ENCODE data around the gene ARHGAP8.
"Not testable (repeated sequence)": the region's sequence is repeated elsewhere in the genome, so short reads cannot be mapped to it uniquely, and the experiment has no call there.

The ARHGAP8 gene

GRCh38 chr22:44741929-44742328 lies 10.4 kb upstream of the ARHGAP8 start:
- DNase-seq, result no peak

GRCh38 chr22:44743247-44743646 lies 9.1 kb upstream of the ARHGAP8 start:
- DNase-seq, result no peak

DNA sequence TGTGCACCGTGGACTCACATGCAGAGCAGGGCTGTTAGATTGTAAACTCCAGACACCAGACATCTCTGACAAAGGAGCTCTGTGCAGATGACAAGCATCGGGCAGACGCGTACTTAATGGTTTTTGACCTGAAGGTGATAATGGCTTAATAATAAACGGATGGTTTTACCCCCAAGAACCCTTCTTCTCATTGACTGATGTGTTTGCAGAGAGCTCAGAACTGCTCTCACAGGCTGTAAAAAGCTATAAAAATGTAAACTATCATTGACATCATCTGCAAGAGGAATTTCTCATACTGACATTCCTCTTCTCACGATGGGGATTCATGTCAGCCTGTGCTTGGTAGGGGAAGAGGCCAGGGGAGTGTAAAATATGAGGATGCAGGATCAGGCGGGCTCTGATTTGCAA lies 8.6 kb upstream of the ARHGAP8 start:
- DNase-seq, result no peak

- DNase-seq, result no peak
Observed at GRCh38 chr22:44745853-44746789, 6.3 kb upstream of the ARHGAP8 start.

DNA sequence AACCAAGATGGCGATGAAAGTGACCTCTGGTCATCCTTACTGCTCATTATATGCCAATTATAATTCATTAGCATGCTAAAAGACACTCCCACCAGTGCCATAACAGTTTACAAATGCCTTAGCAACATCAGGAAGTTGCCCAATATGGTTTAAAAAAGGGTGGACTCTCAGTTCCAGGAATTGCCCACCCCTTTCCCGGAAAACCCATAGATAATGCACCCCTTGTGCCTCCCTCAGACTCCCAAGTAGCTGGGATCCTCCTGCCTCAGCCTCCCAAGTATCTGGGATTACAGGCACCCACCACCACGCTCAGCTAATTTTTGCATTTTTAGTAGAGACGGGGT lies 4.6 kb upstream of the ARHGAP8 start:
- DNase-seq, result not testable (repeated sequence)

- no peak for DNase-seq
Observed at GRCh38 chr22:44748524-44748923, 3.9 kb upstream of the ARHGAP8 start.

DNA sequence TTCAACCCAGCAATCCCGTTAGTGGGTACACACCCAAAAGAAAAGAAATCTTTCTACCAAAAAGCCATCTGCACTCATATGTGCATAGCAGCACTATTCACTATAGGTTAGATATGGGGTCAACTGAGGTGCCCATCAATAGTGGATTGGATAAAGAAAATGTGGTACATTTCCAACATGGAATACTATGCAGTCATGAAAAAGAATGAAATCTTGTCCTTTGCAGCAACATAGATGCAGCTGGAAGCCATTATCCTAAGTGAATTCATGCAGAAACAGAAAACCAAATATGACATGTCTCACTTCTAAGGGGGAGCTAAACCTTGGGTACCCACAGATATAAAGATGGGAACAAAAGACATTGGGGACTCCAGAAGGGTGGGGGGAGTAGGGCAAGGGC lies 1.9 kb upstream of the ARHGAP8 start:
- DNase-seq, result no peak

GRCh38 chr22:44753189-44754042 lies 1.0 kb downstream of the ARHGAP8 start:
- no peak for DNase-seq

- DNase-seq, result no peak
Observed at GRCh38 chr22:44754998-44755397, 2.6 kb downstream of the ARHGAP8 start.

- DNase-seq, result no peak
Observed at GRCh38 chr22:44755417-44755816, 3.0 kb downstream of the ARHGAP8 start.

DNA sequence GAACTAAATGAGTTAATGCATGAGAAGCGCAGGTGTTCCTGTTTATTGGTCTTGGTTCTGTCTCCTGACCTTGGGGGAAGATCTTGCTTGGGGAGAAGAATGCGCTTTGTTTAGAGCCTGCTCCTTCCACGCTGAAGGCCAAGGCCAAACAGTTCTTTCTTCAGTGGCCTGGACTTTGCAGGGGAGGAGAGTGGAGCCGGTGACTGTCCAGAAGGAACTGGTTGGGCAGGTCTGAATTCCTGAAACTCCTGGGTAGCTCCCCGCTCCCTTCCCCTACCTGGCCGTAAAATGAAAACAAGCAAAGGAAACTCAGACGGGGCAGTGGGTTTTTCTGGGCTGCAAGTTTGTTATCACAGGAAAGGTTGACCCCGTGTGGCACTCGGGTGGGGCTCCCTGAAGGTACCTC lies 3.6 kb downstream of the ARHGAP8 start:
- no peak for DNase-seq

GRCh38 chr22:44758344-44758973 lies 6.1 kb downstream of the ARHGAP8 start:
- no peak for DNase-seq

DNA sequence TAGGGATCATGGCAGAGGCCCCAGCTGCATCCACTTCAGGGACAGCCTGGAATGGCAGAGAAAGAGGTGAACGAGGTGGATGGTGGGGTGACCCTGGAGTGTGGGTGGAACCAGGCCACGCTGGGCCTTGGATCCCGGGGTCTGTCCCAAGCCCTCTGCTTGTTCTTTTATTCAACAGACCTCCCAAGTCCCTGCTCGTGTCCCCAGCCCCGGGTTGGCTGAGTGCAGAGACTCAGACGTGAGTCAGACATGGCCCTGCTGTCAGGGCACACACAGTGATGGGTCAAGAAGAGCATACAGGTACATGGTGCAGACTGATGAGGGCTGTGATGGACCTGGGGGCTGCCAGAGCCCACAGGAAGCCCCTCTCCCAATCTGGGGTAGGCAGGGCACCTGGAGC lies 6.6 kb downstream of the ARHGAP8 start:
- no peak for DNase-seq

DNA sequence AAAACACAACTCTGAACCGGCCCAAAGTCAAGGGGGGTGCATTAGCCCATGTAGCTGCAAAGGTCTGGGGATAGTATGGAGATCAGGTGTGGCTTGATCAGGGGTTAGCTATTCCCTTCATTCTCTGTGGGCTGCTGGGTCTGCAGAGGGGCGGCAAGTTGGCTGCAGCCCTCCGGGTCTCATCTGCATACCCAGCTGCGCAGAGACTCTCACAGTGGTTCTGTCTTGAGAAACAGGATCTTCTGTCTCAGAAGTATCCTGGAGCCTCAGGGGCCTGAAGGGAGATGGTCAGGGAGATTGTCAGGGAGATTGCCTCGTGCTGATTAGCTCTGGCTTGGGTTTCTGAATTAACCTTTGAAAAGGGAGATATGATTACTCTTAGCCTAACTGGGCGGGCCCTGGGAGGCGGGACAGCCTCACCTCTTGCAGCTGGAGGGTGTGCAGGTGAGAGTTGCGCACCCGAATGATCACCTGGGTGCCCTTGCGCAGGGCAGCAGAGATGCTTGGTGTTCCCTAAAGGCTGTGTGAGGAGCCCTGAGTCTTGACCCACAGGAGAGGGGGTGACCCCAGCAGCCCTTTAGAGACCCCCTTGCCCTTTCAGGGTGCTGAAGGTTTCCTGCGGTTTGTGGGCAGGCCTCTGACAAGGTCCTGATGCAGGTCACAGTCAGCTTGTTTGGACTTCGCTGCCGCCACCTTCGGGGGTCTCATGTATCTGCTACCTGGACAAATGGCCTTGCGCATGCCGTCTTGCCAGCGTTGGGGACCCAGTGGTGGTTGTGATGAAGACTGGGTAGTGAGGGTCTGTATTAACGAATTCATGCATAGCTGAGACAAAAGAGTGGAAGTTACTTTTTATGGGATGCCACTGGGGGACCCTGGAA lies 7.3 kb downstream of the ARHGAP8 start:
- no peak for DNase-seq

DNA sequence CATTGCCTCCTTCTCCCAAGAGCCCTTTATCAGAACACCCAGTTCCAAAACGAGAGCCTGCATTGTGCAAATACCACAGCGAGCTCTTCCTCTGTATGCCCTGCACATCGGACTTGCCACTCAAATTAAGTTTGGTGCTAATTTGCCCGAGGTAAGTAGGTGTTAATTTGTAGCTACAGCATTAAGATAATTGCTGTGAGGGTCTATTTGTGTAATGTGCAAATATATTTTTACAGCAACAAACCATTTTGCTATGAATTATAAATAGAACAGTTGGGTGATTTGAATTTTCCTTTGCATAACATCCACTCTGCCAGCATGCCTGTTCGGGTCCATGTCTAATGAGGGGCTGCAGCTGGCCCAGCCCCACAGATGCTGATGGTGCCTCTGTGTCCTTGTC lies 8.1 kb downstream of the ARHGAP8 start:
- DNase-seq, result no peak

DNA sequence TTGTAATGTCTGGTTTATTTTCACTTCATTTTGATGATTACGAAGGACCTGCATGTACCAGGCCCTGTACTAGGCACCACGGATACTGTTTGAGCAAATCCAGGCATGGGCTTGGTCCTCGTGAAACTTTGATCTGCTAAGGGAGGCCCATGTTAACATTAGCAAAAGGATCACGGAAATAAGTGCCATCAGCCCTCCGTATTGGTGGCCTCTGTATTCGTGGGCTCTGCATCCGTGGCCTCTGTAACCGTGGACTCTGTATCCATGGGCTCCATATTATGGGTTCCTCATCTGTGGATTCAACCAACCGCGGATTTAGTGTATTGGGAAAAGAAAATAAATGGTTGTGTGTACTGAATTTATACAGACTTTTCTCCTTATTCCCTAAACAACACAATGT lies 8.7 kb downstream of the ARHGAP8 start:
- DNase-seq, result no peak

GRCh38 chr22:44764373-44764772 lies 12.0 kb downstream of the ARHGAP8 start:
- DNase-seq, result no peak

DNA sequence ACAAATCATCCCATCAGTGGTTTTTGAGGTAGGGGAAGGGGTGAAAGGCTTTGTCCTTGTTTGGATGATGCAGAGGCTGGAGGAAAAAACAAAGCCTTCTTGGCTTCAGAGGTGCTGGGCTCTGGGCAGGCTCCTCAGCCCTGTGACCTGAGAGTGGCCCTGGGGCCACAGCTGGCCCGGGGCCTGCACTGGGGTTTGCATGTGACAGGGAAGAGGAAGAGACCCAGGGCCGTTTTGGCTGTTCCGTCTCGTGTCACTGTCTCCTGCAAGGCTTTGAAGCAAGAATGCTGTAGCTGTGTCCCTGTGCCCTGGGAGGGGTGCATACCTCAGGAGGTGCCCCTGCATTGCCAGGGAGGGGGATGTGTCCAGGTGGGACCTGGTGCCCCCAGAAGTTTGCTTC lies 12.6 kb downstream of the ARHGAP8 start:
- no peak for DNase-seq

DNA sequence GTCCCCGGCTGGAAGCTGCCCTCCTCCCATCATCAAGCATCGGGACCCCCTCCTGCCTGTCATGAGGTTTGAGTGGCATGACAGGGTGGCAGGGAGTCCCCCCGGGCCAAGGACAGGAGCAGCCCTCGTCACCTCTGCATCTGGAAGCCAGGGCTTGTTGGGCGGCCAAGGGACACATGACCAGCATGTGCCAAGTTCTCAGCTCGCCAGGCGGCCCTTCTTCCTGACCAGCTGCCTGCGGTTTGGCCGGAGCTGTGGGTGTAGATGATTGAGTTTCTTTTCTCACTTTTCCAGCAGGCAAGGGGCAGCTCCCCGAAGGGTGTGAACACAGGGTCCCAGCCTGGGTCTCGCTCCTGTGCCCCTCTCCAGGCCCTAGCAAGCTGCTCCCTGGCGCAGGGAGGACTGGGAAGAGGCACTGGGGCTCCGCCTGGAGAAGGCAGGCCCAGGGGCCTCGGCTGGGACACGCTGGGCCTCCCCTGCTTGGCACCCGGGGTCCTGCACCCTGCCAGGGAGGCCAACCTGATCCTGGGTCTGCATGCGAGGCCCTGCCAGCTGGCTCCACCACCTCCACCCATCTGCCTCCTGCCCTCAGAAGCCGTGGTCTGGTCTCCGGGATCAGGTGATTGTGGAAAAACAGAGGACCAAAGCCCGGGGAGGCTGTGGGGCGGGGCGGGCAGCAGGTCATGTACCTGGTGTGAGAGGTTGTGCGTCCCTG lies 13.4 kb downstream of the ARHGAP8 start:
- DNase-seq, result no peak

DNA sequence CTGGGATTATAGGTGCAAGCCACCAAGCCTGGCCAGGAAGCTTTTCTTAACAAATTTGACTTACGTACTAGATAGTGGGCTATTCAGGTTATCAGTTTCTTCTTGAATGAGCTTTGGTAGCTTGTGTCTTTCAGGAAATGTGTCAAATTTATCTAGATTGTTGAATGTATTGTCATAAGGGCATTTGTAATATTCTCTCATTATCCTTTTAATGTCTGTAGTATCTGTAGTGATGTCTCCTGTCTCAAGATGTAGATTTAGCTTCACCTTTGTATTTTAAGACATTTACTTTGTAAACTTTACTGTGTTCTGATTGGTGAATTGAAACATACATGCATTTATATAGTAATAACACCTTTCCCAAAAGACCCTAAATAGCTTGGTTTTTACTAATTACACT lies 20.7 kb downstream of the ARHGAP8 start:
- no peak for DNase-seq

DNA sequence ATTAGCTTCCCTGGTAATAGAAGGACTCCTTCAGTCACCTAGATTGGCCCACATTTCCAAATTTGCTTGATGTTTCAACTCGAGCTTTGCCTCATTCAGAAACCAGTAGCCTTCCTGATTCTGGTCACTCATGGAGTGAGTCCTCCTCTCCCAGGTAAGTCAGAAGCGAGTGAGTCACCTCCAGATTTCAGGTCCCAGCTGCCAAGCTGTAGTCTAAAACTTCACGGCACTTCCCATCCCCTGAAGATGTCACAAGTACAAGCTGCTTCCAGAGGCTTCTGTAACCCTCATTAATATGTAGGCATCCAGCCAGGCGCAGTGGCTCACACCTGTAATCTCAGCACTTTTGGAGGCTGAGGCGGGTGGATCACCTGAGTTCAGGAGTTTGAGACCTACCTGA lies 23.5 kb downstream of the ARHGAP8 start:
- no peak for DNase-seq
